A549 (cell line): ENCODE data around the gene TCHP. TPM values are rescaled to one million over a fixed set of nuclear protein-coding genes. Genes with fewer than 3 reads are reported as not detected.

Source experiments
- ATAC-seq, 2 experiments: fragments of 200-7000 bp in 1 of 2; fragments of >200 bp in 1 of 2; cut with Nextera tagmentation in 1 of 2; cut with Tn5 transposase in 1 of 2; 3 replicates each; pipeline versions ENCODE4 v1.8.0 to v1.9.1; 2018 to 2020; ENCODE audit warnings: mild to moderate bottlenecking in 1 of 2, moderate library complexity in 1 of 2
- CTCF ChIA-PET: fragments of 300-600 bp; sonication (Branson Sonifier 250); formaldehyde crosslinking; extraction: SDS; loops from one replicate; lab custom pipeline; 2021; ENCODE audit warnings: antibody characterized with exemption, inconsistent platforms; lab: Yijun Ruan, JAX
- POLR2A ChIA-PET: fragments of 350-600 bp; formaldehyde crosslinking; extraction: SDS; loops from one replicate; lab custom pipeline; 2021; ENCODE audit warnings: antibody characterized with exemption, inconsistent platforms; lab: Yijun Ruan, JAX
- DNase-seq, 2 experiments: peaks; one replicate each; pipeline versions ENCODE4 v3.0.0 to v3.0.0-alpha.2; 2011 to 2016; ENCODE audit warnings: low read depth in 1 of 2, low spot score in 1 of 2
- FAIRE-seq: peaks from 2 replicates; lab custom pipeline; 2011; peaks lifted over from hg19 to GRCh38; lab: Jason Lieb, UNC
- H3K27ac ChIP-seq, 2 experiments: fragments of >200 bp; sonication (Bioruptor Twin); formaldehyde crosslinking; 3 replicates each; pipeline ENCODE4 v1.5.1; 2016 to 2017
- H3K4me1 ChIP-seq: fragments of >200 bp; sonication (Bioruptor Twin); formaldehyde crosslinking; 3 replicates; pipeline ENCODE4 v1.6.1; 2016
- H3K4me2 ChIP-seq: fragments of >200 bp; sonication (Bioruptor Twin); formaldehyde crosslinking; 3 replicates; pipeline ENCODE4 v1.6.1; 2016
- H3K4me3 ChIP-seq: fragments of >200 bp; sonication (Bioruptor Twin); formaldehyde crosslinking; 3 replicates; pipeline ENCODE4 v1.5.1; 2016
- H3K9me3 ChIP-seq: fragments of >200 bp; sonication (Bioruptor Twin); formaldehyde crosslinking; 3 replicates; pipeline ENCODE4 v1.6.1; 2016
- ESRRA ChIP-seq: fragments of 150-350 bp; IDR thresholded peaks from 2 replicates; pipeline ENCODE4 v1.6.1; 2014; ENCODE audit warnings: mild to moderate bottlenecking, low read length, borderline replicate concordance
- KDM1A ChIP-seq: fragments of 200-600 bp; sonication (generic); IDR thresholded peaks from 2 replicates; pipeline ENCODE4 v1.6.1; 2016; ENCODE audit warnings: low read depth, mild to moderate bottlenecking
- KDM5A ChIP-seq: fragments of 200-600 bp; sonication (generic); IDR thresholded peaks from 2 replicates; pipeline ENCODE4 v1.6.1; 2016; ENCODE audit warnings: antibody characterized with exemption, mild to moderate bottlenecking
- MAFK ChIP-seq: fragments of 450-650 bp; IDR thresholded peaks from 2 replicates; pipeline ENCODE4 v1.6.1; 2014; ENCODE audit not compliant: partially characterized antibody
- MAZ ChIP-seq: fragments of 150-350 bp; IDR thresholded peaks from 2 replicates; pipeline ENCODE4 v1.6.1; 2014; ENCODE audit warnings: antibody characterized with exemption, low read depth, low read length, borderline replicate concordance
- PHF8 ChIP-seq: fragments of 200-600 bp; sonication (generic); IDR thresholded peaks from 2 replicates; pipeline ENCODE4 v1.6.1; 2016; ENCODE audit warnings: low read depth, mild to moderate bottlenecking, antibody characterized with exemption, moderate library complexity, borderline replicate concordance
- POLR2A ChIP-seq: IDR thresholded peaks from 2 replicates; pipeline ENCODE4 v1.6.1; 2012; ENCODE audit warnings: mild to moderate bottlenecking, low read length
- RFX5 ChIP-seq: fragments of 450-650 bp; IDR thresholded peaks from 2 replicates; pipeline ENCODE4 v1.7.1; 2014; ENCODE audit warnings: antibody characterized with exemption, mild to moderate bottlenecking, moderate library complexity
- RNF2 ChIP-seq: fragments of 200-600 bp; sonication (generic); IDR thresholded peaks from 2 replicates; pipeline ENCODE4 v1.6.1; 2016; ENCODE audit warnings: low read depth, mild to moderate bottlenecking, antibody characterized with exemption, moderate library complexity, borderline replicate concordance
- SMC3 ChIP-seq: fragments of >200 bp; sonication (Bioruptor Twin); formaldehyde crosslinking; IDR thresholded peaks from 3 replicates; pipeline ENCODE4 v1.6.1; 2018; ENCODE audit warnings: inconsistent platforms
- ZNF302 ChIP-seq: fragments of 250-450 bp; sonication (Bioruptor Pico); IDR thresholded peaks from 2 replicates; pipeline ENCODE4 v1.9.0; 2021; ENCODE audit warnings: inconsistent platforms, mild to moderate bottlenecking, moderate library complexity
- ZSCAN20 ChIP-seq: fragments of 250-450 bp; sonication (Bioruptor Pico); IDR thresholded peaks from 2 replicates; pipeline ENCODE4 v1.8.0; 2022; ENCODE audit warnings: mild to moderate bottlenecking, moderate library complexity
- WGBS: methylation state at CpG from one replicate; pipeline ENCODE4 v1.1.6; 2017; ENCODE audit errors: missing lambda C conversion rate; 5-methylcytosine and 5-hydroxymethylcytosine counted together
- polyA plus RNA-seq, 4 experiments: library from polyadenylated mRNA; depleted of rRNA in 3 of 4; stranded (reverse); fragments of >200 nt; fragmentation: RNase III in 1 of 4; extraction: RNeasy Plus Mini Kit Qiagen cat#74134 plus additional on column Dnase treatment in 1 of 4; gene quantifications; 2 replicates in 3 of 4; 3 replicates in 1 of 4; pipeline ENCODE4 v1.2.3, GENCODE V29; 2011 to 2017
- TF ChIP-seq, protein P1 (sequence below): fragments of 450-650 bp; IDR thresholded peaks from 2 replicates; pipeline ENCODE4 v1.6.1; 2014; ENCODE audit warnings: antibody characterized with exemption
- TF ChIP-seq, protein P2 (sequence below): fragments of 250-450 bp; sonication (Bioruptor Pico); IDR thresholded peaks from 2 replicates; pipeline ENCODE4 v1.5.0; 2021; ENCODE audit warnings: mild to moderate bottlenecking, moderate library complexity, borderline replicate concordance
- TF ChIP-seq, protein P3 (sequence below): fragments of >200 bp; sonication (Bioruptor Twin); formaldehyde crosslinking; IDR thresholded peaks from 3 replicates; pipeline ENCODE4 v1.6.1; 2016
- TF ChIP-seq, protein P4 (sequence below): IDR thresholded peaks from 2 replicates; pipeline ENCODE4 v1.6.1; 2012
- TF ChIP-seq, protein P5 (sequence below): IDR thresholded peaks from 2 replicates; pipeline ENCODE4 v1.6.1; 2012; ENCODE audit warnings: low read depth, borderline replicate concordance
- TF ChIP-seq, protein P6 (sequence below): fragments of 200-600 bp; sonication (generic); IDR thresholded peaks from 2 replicates; pipeline ENCODE4 v1.6.1; 2016; ENCODE audit warnings: antibody characterized with exemption, mild to moderate bottlenecking, moderate library complexity

TCHP gene
- polyA plus RNA-seq, 2 of the 4 experiments (the other 2 are of a cell fraction) = 18.4 to 33.4 TPM

DNA sequence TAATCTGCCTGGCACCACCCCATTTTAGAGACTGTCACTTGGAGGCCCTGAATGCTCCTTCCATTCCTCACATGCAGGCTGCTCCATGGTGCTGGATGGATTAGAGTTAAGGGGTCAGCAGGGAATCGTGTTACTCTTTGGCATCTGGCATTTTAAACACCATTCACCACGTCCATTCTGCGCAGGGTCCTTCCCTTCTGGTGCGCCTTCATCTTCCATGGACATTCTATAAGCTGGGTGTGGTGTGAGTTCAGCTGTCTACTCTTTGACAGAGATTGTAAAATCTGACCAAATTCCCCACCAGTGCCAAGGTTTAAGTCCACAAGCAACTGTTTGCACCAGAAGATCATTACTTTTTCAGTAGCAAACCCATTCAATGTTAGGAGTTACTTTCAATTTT lies 48.3 kb downstream of the TCHP start:
- Histone ChIP-seq H3K27ac (no peak overlapping the region), H3K9me3 (no peaks in the 10 kb centered on the region), H3K4me2 (no peak overlapping the region), H3K4me1 (0 out of 3 replicates have a peak, but pooled peaks cover 4% of the 10 kb centered on the region), H3K4me3 (no peak overlapping the region)
- FAIRE-seq (no peak), DNase-seq (no peak), ATAC-seq (no peak)
- POLR2A ChIA-PET = no interaction called here
- WGBS = 90% methylated on average over 4 of the region's 4 CpGs
- TF ChIP-seq PHF8 = no peak
- no peak for TF ChIP-seq KDM5A
- TF ChIP-seq SMC3 = no peak
- no peak for TF ChIP-seq KDM1A
- TF ChIP-seq MAFK = no peak
- no peak for TF ChIP-seq MAZ
- no peak for TF ChIP-seq RNF2
- TF ChIP-seq, protein P1, sequence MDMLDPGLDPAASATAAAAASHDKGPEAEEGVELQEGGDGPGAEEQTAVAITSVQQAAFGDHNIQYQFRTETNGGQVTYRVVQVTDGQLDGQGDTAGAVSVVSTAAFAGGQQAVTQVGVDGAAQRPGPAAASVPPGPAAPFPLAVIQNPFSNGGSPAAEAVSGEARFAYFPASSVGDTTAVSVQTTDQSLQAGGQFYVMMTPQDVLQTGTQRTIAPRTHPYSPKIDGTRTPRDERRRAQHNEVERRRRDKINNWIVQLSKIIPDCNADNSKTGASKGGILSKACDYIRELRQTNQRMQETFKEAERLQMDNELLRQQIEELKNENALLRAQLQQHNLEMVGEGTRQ = no peak
- TF ChIP-seq, protein P2, sequence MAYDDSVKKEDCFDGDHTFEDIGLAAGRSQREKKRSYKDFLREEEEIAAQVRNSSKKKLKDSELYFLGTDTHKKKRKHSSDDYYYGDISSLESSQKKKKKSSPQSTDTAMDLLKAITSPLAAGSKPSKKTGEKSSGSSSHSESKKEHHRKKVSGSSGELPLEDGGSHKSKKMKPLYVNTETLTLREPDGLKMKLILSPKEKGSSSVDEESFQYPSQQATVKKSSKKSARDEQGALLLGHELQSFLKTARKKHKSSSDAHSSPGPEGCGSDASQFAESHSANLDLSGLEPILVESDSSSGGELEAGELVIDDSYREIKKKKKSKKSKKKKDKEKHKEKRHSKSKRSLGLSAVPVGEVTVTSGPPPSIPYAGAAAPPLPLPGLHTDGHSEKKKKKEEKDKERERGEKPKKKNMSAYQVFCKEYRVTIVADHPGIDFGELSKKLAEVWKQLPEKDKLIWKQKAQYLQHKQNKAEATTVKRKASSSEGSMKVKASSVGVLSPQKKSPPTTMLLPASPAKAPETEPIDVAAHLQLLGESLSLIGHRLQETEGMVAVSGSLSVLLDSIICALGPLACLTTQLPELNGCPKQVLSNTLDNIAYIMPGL (CRISPR knock-in tag) = no peak
- TF ChIP-seq, protein P3, sequence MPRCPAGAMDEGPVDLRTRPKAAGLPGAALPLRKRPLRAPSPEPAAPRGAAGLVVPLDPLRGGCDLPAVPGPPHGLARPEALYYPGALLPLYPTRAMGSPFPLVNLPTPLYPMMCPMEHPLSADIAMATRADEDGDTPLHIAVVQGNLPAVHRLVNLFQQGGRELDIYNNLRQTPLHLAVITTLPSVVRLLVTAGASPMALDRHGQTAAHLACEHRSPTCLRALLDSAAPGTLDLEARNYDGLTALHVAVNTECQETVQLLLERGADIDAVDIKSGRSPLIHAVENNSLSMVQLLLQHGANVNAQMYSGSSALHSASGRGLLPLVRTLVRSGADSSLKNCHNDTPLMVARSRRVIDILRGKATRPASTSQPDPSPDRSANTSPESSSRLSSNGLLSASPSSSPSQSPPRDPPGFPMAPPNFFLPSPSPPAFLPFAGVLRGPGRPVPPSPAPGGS = no peak
- TF ChIP-seq ESRRA = no peak
- TF ChIP-seq ZSCAN20 (CRISPR knock-in tag) = no peak
- CTCF ChIA-PET = interaction anchor here (0.6 to 1.7 kb wide), 4 partner anchors 20 to 374 kb away, joined by 3 to 9 read pairs (median 5); no protein-coding TSS in a partner anchor

DNA sequence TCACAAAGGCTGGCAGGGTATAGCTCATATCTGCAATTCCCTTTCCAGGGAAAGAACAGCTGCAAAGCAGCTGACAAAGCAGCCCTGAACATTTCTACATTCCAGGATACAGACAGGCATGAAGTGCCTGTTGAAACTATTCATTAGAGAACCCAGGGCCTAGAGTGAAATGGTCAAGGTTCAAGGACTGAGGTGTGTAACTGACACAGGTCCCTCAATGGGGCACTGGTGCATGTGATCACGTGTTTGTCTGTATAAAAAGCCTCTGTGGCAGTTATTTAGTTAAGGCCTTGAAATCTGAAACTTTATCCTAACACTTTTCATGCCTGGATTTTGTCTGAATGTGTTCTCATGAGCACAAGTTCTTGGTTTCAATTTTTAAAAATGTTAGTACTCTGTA lies 49.0 kb downstream of the TCHP start:
- ChIA-PET POLR2A (no interaction called here), CTCF (interaction anchor here (0.6 to 1.2 kb wide), 2 partner anchors 144 to 373 kb away, joined by 3 to 4 read pairs; no protein-coding TSS in a partner anchor)
- TF ChIP-seq POLR2A (no peak), RFX5 (no peak), ZNF302 (CRISPR knock-in tag) (no peak)
- TF ChIP-seq, protein P4, sequence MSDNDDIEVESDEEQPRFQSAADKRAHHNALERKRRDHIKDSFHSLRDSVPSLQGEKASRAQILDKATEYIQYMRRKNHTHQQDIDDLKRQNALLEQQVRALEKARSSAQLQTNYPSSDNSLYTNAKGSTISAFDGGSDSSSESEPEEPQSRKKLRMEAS = no peak
- TF ChIP-seq, protein P5, sequence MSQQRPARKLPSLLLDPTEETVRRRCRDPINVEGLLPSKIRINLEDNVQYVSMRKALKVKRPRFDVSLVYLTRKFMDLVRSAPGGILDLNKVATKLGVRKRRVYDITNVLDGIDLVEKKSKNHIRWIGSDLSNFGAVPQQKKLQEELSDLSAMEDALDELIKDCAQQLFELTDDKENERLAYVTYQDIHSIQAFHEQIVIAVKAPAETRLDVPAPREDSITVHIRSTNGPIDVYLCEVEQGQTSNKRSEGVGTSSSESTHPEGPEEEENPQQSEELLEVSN = no peak
- TF ChIP-seq, protein P6, sequence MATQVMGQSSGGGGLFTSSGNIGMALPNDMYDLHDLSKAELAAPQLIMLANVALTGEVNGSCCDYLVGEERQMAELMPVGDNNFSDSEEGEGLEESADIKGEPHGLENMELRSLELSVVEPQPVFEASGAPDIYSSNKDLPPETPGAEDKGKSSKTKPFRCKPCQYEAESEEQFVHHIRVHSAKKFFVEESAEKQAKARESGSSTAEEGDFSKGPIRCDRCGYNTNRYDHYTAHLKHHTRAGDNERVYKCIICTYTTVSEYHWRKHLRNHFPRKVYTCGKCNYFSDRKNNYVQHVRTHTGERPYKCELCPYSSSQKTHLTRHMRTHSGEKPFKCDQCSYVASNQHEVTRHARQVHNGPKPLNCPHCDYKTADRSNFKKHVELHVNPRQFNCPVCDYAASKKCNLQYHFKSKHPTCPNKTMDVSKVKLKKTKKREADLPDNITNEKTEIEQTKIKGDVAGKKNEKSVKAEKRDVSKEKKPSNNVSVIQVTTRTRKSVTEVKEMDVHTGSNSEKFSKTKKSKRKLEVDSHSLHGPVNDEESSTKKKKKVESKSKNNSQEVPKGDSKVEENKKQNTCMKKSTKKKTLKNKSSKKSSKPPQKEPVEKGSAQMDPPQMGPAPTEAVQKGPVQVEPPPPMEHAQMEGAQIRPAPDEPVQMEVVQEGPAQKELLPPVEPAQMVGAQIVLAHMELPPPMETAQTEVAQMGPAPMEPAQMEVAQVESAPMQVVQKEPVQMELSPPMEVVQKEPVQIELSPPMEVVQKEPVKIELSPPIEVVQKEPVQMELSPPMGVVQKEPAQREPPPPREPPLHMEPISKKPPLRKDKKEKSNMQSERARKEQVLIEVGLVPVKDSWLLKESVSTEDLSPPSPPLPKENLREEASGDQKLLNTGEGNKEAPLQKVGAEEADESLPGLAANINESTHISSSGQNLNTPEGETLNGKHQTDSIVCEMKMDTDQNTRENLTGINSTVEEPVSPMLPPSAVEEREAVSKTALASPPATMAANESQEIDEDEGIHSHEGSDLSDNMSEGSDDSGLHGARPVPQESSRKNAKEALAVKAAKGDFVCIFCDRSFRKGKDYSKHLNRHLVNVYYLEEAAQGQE = no peak
- FAIRE-seq (no peak), DNase-seq (no peak), ATAC-seq (no peak)
- H3K27ac ChIP-seq = no peak overlapping the region
- 87% methylated on average over 1 of the region's 1 CpG for WGBS
- no peak overlapping the region for H3K4me2 ChIP-seq
- H3K4me1 ChIP-seq = 0 out of 3 replicates have a peak, but pooled peaks cover 4% of the 10 kb centered on the region
- no peaks in the 10 kb centered on the region for H3K9me3 ChIP-seq
- no peak overlapping the region for H3K4me3 ChIP-seq
